H1 (cell line): ENCODE measurements around the gene COLQ. TPM values are rescaled to one million over a fixed set of nuclear protein-coding genes. Genes with fewer than 3 reads are reported as not detected.

ENCODE experiments used
- CTCF ChIA-PET: fragments of 300-600 bp; sonication (Branson Sonifier 250); formaldehyde crosslinking; loops from one replicate; lab custom pipeline; 2021; ENCODE audit not compliant: partially characterized antibody; lab: Charles Lee
- POLR2A ChIA-PET: fragments of 300-600 bp; sonication (Branson Sonifier 250); formaldehyde crosslinking; loops from one replicate; lab custom pipeline; 2021; ENCODE audit warnings: inconsistent platforms; ENCODE audit not compliant: partially characterized antibody; lab: Charles Lee
- DNase-seq, 2 experiments: peaks; one replicate each; pipeline versions ENCODE4 v3.0.0 to v3.0.0-alpha.2; 2010 to 2022; ENCODE audit warnings: low spot score in 2 of 2, low read depth in 1 of 2, mixed read lengths in 1 of 2
- FAIRE-seq: peaks from 2 replicates; lab custom pipeline; 2011; peaks lifted over from hg19 to GRCh38; lab: Jason Lieb, UNC
- H2AFZ ChIP-seq: 2 replicates; pipeline ENCODE4 v1.8.1; 2012; ENCODE audit warnings: low read length, inconsistent platforms
- H2AK5ac ChIP-seq: 2 replicates; pipeline ENCODE4 v1.6.1; 2013; ENCODE audit warnings: low read depth, low read length
- H2BK120ac ChIP-seq: replicated peaks from 2 replicates; pipeline ENCODE3; 2013; ENCODE audit warnings: low read depth, low read length, inconsistent platforms
- H2BK12ac ChIP-seq: 2 replicates; pipeline ENCODE4 v1.6.1; 2013; ENCODE audit warnings: low read depth, low read length
- H2BK15ac ChIP-seq: 2 replicates; pipeline ENCODE4 v1.6.1; 2013; ENCODE audit warnings: low read length
- H2BK20ac ChIP-seq: 2 replicates; pipeline ENCODE4 v1.6.1; 2013; ENCODE audit warnings: low read length
- H2BK5ac ChIP-seq: 2 replicates; pipeline ENCODE4 v1.6.1; 2013; ENCODE audit warnings: low read depth, low read length
- H3K14ac ChIP-seq: 2 replicates; pipeline ENCODE4 v1.6.1; 2013; ENCODE audit warnings: inconsistent platforms; ENCODE audit not compliant: insufficient read length
- H3K18ac ChIP-seq: 2 replicates; pipeline ENCODE4 v1.6.1; 2013; ENCODE audit warnings: low read length; ENCODE audit errors: extremely low read depth
- H3K23ac ChIP-seq: 2 replicates; pipeline ENCODE4 v1.6.1; 2013; ENCODE audit warnings: inconsistent platforms; ENCODE audit not compliant: insufficient read length
- H3K23me2 ChIP-seq: 2 replicates; pipeline ENCODE4 v1.6.1; 2013; ENCODE audit warnings: low read depth, low read length
- H3K27ac ChIP-seq: 2 replicates; pipeline ENCODE4 v1.6.1; 2011; ENCODE audit warnings: low read depth, low read length, inconsistent platforms
- H3K27me3 ChIP-seq, 4 experiments: replicated peaks in 1 of 4; 1 replicate in 1 of 4; 2 replicates in 3 of 4; pipeline versions ENCODE4 v1.6.1 to v1.8.1; 2011 to 2013; ENCODE audit warnings: low read length in 3 of 4, mild to moderate bottlenecking in 3 of 4, inconsistent platforms in 2 of 4, mixed read lengths in 2 of 4, moderate library complexity in 1 of 4; ENCODE audit not compliant: control insufficient read depth in 3 of 4, insufficient read depth in 3 of 4; ENCODE audit errors: extremely low read depth in 1 of 4
- H3K36me3 ChIP-seq, 4 experiments: 2 replicates each; pipeline versions ENCODE4 v1.6.1 to v1.8.1; 2011 to 2013; ENCODE audit warnings: mild to moderate bottlenecking in 4 of 4, low read length in 3 of 4, moderate library complexity in 2 of 4, control low read depth in 1 of 4, inconsistent platforms in 1 of 4; ENCODE audit not compliant: insufficient read depth in 4 of 4, control insufficient read depth in 2 of 4
- H3K4ac ChIP-seq: replicated peaks from 2 replicates; pipeline ENCODE3; 2013; ENCODE audit warnings: low read length, low read depth, mixed read lengths, inconsistent platforms; ENCODE audit not compliant: insufficient read length
- H3K4me1 ChIP-seq, 4 experiments: replicated peaks in 1 of 4; 1 replicate in 1 of 4; 2 replicates in 3 of 4; pipeline versions ENCODE4 v1.6.1 to v1.8.1; 2011 to 2013; ENCODE audit warnings: low read length in 3 of 4, inconsistent platforms in 2 of 4, mixed read lengths in 1 of 4; ENCODE audit not compliant: insufficient read depth in 4 of 4, control insufficient read depth in 3 of 4
- H3K4me2 ChIP-seq, 2 experiments: 2 replicates each; pipeline versions ENCODE4 v1.6.1 to v1.8.1; 2011 to 2013; ENCODE audit warnings: low read depth in 2 of 2, low read length in 2 of 2, control low read depth in 1 of 2, inconsistent platforms in 1 of 2, mild to moderate bottlenecking in 1 of 2; ENCODE audit not compliant: insufficient read depth in 1 of 2
- H3K4me3 ChIP-seq, 4 experiments: fragments of 200-600, 300-600 bp in 1 of 4; sonication (generic), shearing (Covaris generic), sonication (Bioruptor Twin) in 1 of 4; 2 replicates each; pipeline versions ENCODE4 v1.5.1 to v1.8.1; 2011 to 2016; ENCODE audit warnings: low read length in 4 of 4, low read depth in 3 of 4, control low read depth in 2 of 4, inconsistent platforms in 2 of 4, mild to moderate bottlenecking in 2 of 4, mixed read lengths in 1 of 4, moderate library complexity in 1 of 4; ENCODE audit not compliant: insufficient read depth in 2 of 4; ENCODE audit errors: extremely low read depth in 1 of 4
- H3K56ac ChIP-seq: replicated peaks from 2 replicates; pipeline ENCODE3; 2013; ENCODE audit warnings: low read depth, mild to moderate bottlenecking, mixed read lengths, low read length, inconsistent platforms; ENCODE audit not compliant: insufficient read length
- H3K79me1 ChIP-seq: 2 replicates; pipeline ENCODE4 v1.6.1; 2013; ENCODE audit warnings: low read depth, low read length, control low read depth
- H3K79me2 ChIP-seq, 2 experiments: 2 replicates each; pipeline versions ENCODE4 v1.6.1 to v1.8.1; 2012 to 2013; ENCODE audit warnings: low read length in 2 of 2, mild to moderate bottlenecking in 2 of 2, inconsistent platforms in 1 of 2; ENCODE audit not compliant: insufficient read depth in 2 of 2, control insufficient read depth in 1 of 2
- H3K9ac ChIP-seq, 4 experiments: replicated peaks in 1 of 4; 1 replicate in 1 of 4; 2 replicates in 3 of 4; pipeline versions ENCODE4 v1.6.1 to v1.8.1; 2011 to 2013; ENCODE audit warnings: low read depth in 3 of 4, low read length in 3 of 4, control low read depth in 2 of 4, mild to moderate bottlenecking in 2 of 4, moderate library complexity in 2 of 4, inconsistent platforms in 1 of 4; ENCODE audit errors: extremely low read depth in 1 of 4
- H3K9me3 ChIP-seq, 2 experiments: 2 replicates each; pipeline versions ENCODE4 v1.6.1 to v1.8.1; 2012 to 2013; ENCODE audit warnings: mild to moderate bottlenecking in 2 of 2, moderate library complexity in 2 of 2, control low read depth in 1 of 2, inconsistent platforms in 1 of 2, low read depth in 1 of 2, low read length in 1 of 2, mixed read lengths in 1 of 2; ENCODE audit not compliant: insufficient read depth in 2 of 2
- H4K20me1 ChIP-seq, 2 experiments: replicated peaks in 1 of 2; 2 replicates each; pipeline versions ENCODE3 to v1.8.1; 2011 to 2013; ENCODE audit warnings: inconsistent platforms in 2 of 2, low read length in 2 of 2, mild to moderate bottlenecking in 1 of 2; ENCODE audit not compliant: insufficient read depth in 2 of 2, control insufficient read depth in 1 of 2
- H4K5ac ChIP-seq: 2 replicates; pipeline ENCODE4 v1.6.1; 2013; ENCODE audit warnings: low read length, low read depth, mixed read lengths, inconsistent platforms; ENCODE audit not compliant: insufficient read length
- H4K8ac ChIP-seq: 2 replicates; pipeline ENCODE4 v1.8.0; 2013; ENCODE audit warnings: mild to moderate bottlenecking, moderate library complexity, low read length, inconsistent platforms; ENCODE audit not compliant: insufficient read depth; ENCODE audit errors: extremely low read depth
- H4K91ac ChIP-seq: replicated peaks from 2 replicates; pipeline ENCODE3; 2013; ENCODE audit warnings: low read length, mixed read lengths, inconsistent platforms; ENCODE audit not compliant: insufficient read length
- CTCF ChIP-seq, 3 experiments: IDR thresholded peaks; 1 replicate in 2 of 3; 2 replicates in 1 of 3; pipeline versions ENCODE4 v1.5.1 to v1.6.1; 2011; ENCODE audit warnings: low read length in 3 of 3, mild to moderate bottlenecking in 3 of 3, inconsistent platforms in 2 of 3, low read depth in 1 of 3, moderate library complexity in 1 of 3; ENCODE audit not compliant: insufficient read depth in 1 of 3; ENCODE audit errors: control extremely low read depth in 1 of 3
- RAD21 ChIP-seq, 2 experiments: IDR thresholded peaks in 1 of 2; conservative IDR thresholded peaks in 1 of 2; 2 replicates each; pipeline ENCODE4 v1.6.1; 2011; ENCODE audit warnings: low read depth in 2 of 2, low read length in 2 of 2, improper control_type of control experiment in 1 of 2, inconsistent platforms in 1 of 2, mild to moderate bottlenecking in 1 of 2, moderate library complexity in 1 of 2
- TAF7 ChIP-seq: optimal IDR thresholded peaks from 2 replicates; pipeline ENCODE3; 2011; ENCODE audit warnings: low read depth, mild to moderate bottlenecking, inconsistent platforms, low read length, moderate library complexity, borderline replicate concordance
- WGBS, 2 experiments: shearing (Covaris generic) in 1 of 2; methylation state at CpG; one replicate each; pipeline versions ENCODE4 v1.1.6 to v1.1.7; 2013 to 2015; ENCODE audit warnings: low lambda C conversion rate in 2 of 2, mixed read lengths in 2 of 2, inconsistent platforms in 1 of 2, low coverage in 1 of 2, missing lambda C conversion rate in 1 of 2; ENCODE audit not compliant: insufficient replicate concordance in 2 of 2, insufficient coverage in 1 of 2, insufficient read length in 1 of 2; ENCODE audit errors: extremely low coverage in 1 of 2, missing lambda C conversion rate in 1 of 2; 5-methylcytosine and 5-hydroxymethylcytosine counted together
- polyA plus RNA-seq, 7 experiments: library from polyadenylated mRNA; depleted of rRNA in 3 of 7; stranded (reverse) in 5 of 7; unstranded in 2 of 7; fragments of >200 nt in 5 of 7; fragments of 200-250 nt in 2 of 7; gene quantifications; 1 replicate in 5 of 7; 2 replicates in 1 of 7; 4 replicates in 1 of 7; pipeline versions ENCODE4 v1.2.1 to v1.2.3, GENCODE V29; 2011 to 2013; ENCODE audit warnings: missing spikeins in 2 of 7, mixed read lengths in 2 of 7
- total RNA-seq: library from RNA; stranded (reverse); fragmentation: NEBNext Ultra II Directional; extraction: Animal tissue kit (Norgen Biotek cat#: 25700); gene quantifications from 2 replicates; pipeline ENCODE4 v1.2.1, GENCODE V29; 2021

The COLQ gene
- total and polyA plus RNA-seq, 2 of the 8 experiments (the other 6 are each of a cell fraction or from before 2014, with no cell fraction given): 1.5 to 1.9 TPM

- WGBS, 2 experiments: 12% methylated on average over 3 of the region's 3 CpGs; no CpG with 5 or more reads in 1 of the 2 experiments
Observed at GRCh38 chr3:15557511-15557946, 36.0 kb upstream of the COLQ start.

More at GRCh38 chr3:15557511-15557946, 36.0 kb upstream of the COLQ start:
- no peaks in the 10 kb centered on the region for H3K23me2 ChIP-seq
- H3K14ac ChIP-seq: no peak overlapping the region
- H2BK120ac ChIP-seq: no peak overlapping the region
- ChIA-PET POLR2A (interaction anchor here (1.0 to 1.7 kb wide), 2 partner anchors 18 to 127 kb away, joined by 3 to 4 read pairs; no protein-coding TSS in a partner anchor), CTCF (interaction anchor here (0.8 to 2.8 kb wide), 25 partner anchors 8 to 492 kb away, joined by 3 to 18 read pairs (median 4); partner anchors contain the start of gene COLQ)
- peak in 2 of 3 experiments; percentile 21 to 49; a peak in 2 of 4 replicates for TF ChIP-seq CTCF (IDR thresholded peaks at IDR 0.05; ENCODE audit: control extremely low read depth in 1 of 3, insufficient read depth in 1 of 3, low read depth in 1 of 3, low read length in 3 of 3)
- TF ChIP-seq TAF7: no peak
- TF ChIP-seq RAD21 (IDR thresholded peaks at IDR 0.05 in 1 of 2, conservative IDR thresholded peaks at IDR 0.05 in 1 of 2; ENCODE audit: low read depth in 2 of 2, low read length in 2 of 2): peak; percentile 51 to 53
- H3K27me3 ChIP-seq: no peaks in the 10 kb centered on the region
- no peaks in the 10 kb centered on the region for H3K79me1 ChIP-seq
- H2BK5ac ChIP-seq: no peak overlapping the region
- H3K18ac ChIP-seq: no peak overlapping the region
- H3K4me3 ChIP-seq: no peak overlapping the region
- no peak for FAIRE-seq
- no peaks in the 10 kb centered on the region for H3K4me1 ChIP-seq
- H3K23ac ChIP-seq: no peak overlapping the region
- H3K27ac ChIP-seq: no peak overlapping the region
- H3K56ac ChIP-seq: no peak overlapping the region
- H2BK12ac ChIP-seq: no peak overlapping the region
- peaks cover 0 to under 1% of the 10 kb centered on the region in 2 experiments for H4K20me1 ChIP-seq
- no peak overlapping the region for H2BK15ac ChIP-seq
- H2BK20ac ChIP-seq: no peak overlapping the region
- no peak overlapping the region for H4K5ac ChIP-seq
- H3K9me3 ChIP-seq: no peaks in the 10 kb centered on the region
- H4K91ac ChIP-seq: no peak overlapping the region
- no peak overlapping the region for H2AK5ac ChIP-seq
- H4K8ac ChIP-seq: no peak overlapping the region
- peak in 1 of 2 experiments; percentile 55 for DNase-seq
- H3K4me2 ChIP-seq: no peak overlapping the region
- no peak overlapping the region for H2AFZ ChIP-seq
- H3K9ac ChIP-seq: peak overlapping the region in 1 of 4 experiments; percentile 34; a peak in 1 of 7 replicates
- H3K36me3 ChIP-seq: peaks cover 1 to 14% (median 6%) of the 10 kb centered on the region in 4 experiments; a peak in 6 of 8 replicates
- no peak overlapping the region for H3K4ac ChIP-seq
- no peaks in the 10 kb centered on the region for H3K79me2 ChIP-seq
